ENCODE results near the gene TSSK2.

TSSK2 gene

GRCh38 chr22:19172213-19173046, 41.3 kb downstream of the TSSK2 start:
- DNase-seq = no peak

- no peak for DNase-seq
Measured at GRCh38 chr22:19173047-19174035, 42.2 kb downstream of the TSSK2 start.

- DNase-seq = peak; percentile 48 to 49
Measured at GRCh38 chr22:19174106-19175025, 43.3 kb downstream of the TSSK2 start.

- no peak for DNase-seq
Measured at GRCh38 chr22:19175026-19175601, 44.0 kb downstream of the TSSK2 start.

- no peak for DNase-seq
Measured at GRCh38 chr22:19175602-19176174, 44.6 kb downstream of the TSSK2 start.

- no peak for DNase-seq
Measured at GRCh38 chr22:19176175-19176643, 45.1 kb downstream of the TSSK2 start.

- no peak for DNase-seq
Measured at GRCh38 chr22:19176732-19177131, 45.6 kb downstream of the TSSK2 start.

- no peak for DNase-seq
Measured at GRCh38 chr22:19177164-19178064, 46.3 kb downstream of the TSSK2 start.

GRCh38 chr22:19178065-19178656, 47.1 kb downstream of the TSSK2 start:
- peak; percentile 15 to 18 for DNase-seq

GRCh38 chr22:19178657-19179496, 47.8 kb downstream of the TSSK2 start, which contains the start of gene SLC25A1:
Gene SLC25A1 (minus strand): TSS chr22:19178736. CDS start chr22:19178673, 63 bp downstream.
- DNase-seq = peak; percentile 87 to 93

GRCh38 chr22:19179497-19180048, 48.5 kb downstream of the TSSK2 start:
- DNase-seq = peak; percentile 33 to 71

GRCh38 chr22:19180234-19180633, 49.1 kb downstream of the TSSK2 start:
- DNase-seq = no peak

- no peak for DNase-seq
Measured at GRCh38 chr22:19180740-19181410, 49.8 kb downstream of the TSSK2 start.

GRCh38 chr22:19181786-19182471, 50.8 kb downstream of the TSSK2 start:
- no peak for DNase-seq
